GM23338 (cell line): Measurements from ENCODE around the gene ZNF488. TPM values are rescaled to one million over a fixed set of nuclear protein-coding genes. Genes with fewer than 3 reads are reported as not detected.

Experiments used
- ATAC-seq: fragments of 200-7000 bp; cut with Tn5 transposase; 3 replicates; pipeline ENCODE4 v1.9.1; 2020
- DNase-seq: peaks from one replicate; pipeline ENCODE4 v3.0.0-alpha.2; 2015; ENCODE audit warnings: low spot score
- H2AFZ ChIP-seq: fragments of 200-600 bp; sonication (generic); 2 replicates; pipeline ENCODE4 v1.8.0; 2016; ENCODE audit warnings: antibody characterized with exemption, mild to moderate bottlenecking, moderate library complexity
- H3F3A ChIP-seq: fragments of 200-600 bp; sonication (generic); replicated peaks from 2 replicates; pipeline ENCODE4 v1.8.0; 2017; ENCODE audit warnings: antibody characterized with exemption, mixed run types, low read depth
- H3K27ac ChIP-seq: fragments of 200-600 bp; sonication (generic); 2 replicates; pipeline ENCODE4 v1.6.1; 2016; ENCODE audit warnings: low read depth
- H3K27me3 ChIP-seq: fragments of 200-600 bp; sonication (generic); 2 replicates; pipeline ENCODE4 v1.8.0; 2016; ENCODE audit warnings: mild to moderate bottlenecking, mixed run types, moderate library complexity; ENCODE audit not compliant: insufficient read depth
- H3K36me3 ChIP-seq: fragments of 200-600 bp; sonication (generic); 2 replicates; pipeline ENCODE4 v1.8.0; 2016; ENCODE audit warnings: mild to moderate bottlenecking; ENCODE audit not compliant: insufficient read depth
- H3K4me1 ChIP-seq: fragments of 200-600 bp; sonication (generic); 2 replicates; pipeline ENCODE4 v1.8.0; 2016; ENCODE audit warnings: mild to moderate bottlenecking, moderate library complexity; ENCODE audit not compliant: insufficient read depth
- H3K4me2 ChIP-seq: fragments of 200-600 bp; sonication (generic); 2 replicates; pipeline ENCODE4 v1.7.1; 2017; ENCODE audit warnings: mixed run types
- H3K4me3 ChIP-seq: fragments of 200-600 bp; sonication (generic); 2 replicates; pipeline ENCODE4 v1.6.1; 2016; ENCODE audit warnings: mixed run types
- H3K79me2 ChIP-seq: fragments of 200-600 bp; sonication (generic); replicated peaks from 2 replicates; pipeline ENCODE4 v1.8.0; 2017; ENCODE audit warnings: mild to moderate bottlenecking; ENCODE audit not compliant: insufficient read depth
- H3K9me2 ChIP-seq: fragments of 200-600 bp; sonication (generic); 2 replicates; pipeline ENCODE4 v1.8.0; 2017; ENCODE audit not compliant: insufficient read depth
- H4K20me1 ChIP-seq: fragments of 200-600 bp; sonication (generic); replicated peaks from 2 replicates; pipeline ENCODE4 v1.8.0; 2017; ENCODE audit warnings: mild to moderate bottlenecking; ENCODE audit not compliant: insufficient read depth
- H3K27ac Mint-ChIP-seq: 2 replicates; pipeline ENCODE4 v1.8.0; 2020; ENCODE audit warnings: inconsistent platforms, mild to moderate bottlenecking, moderate library complexity, mixed read lengths
- H3K27me3 Mint-ChIP-seq: 3 replicates; pipeline ENCODE4 v1.8.0; 2022; ENCODE audit warnings: low read depth, mild to moderate bottlenecking, moderate library complexity, mixed read lengths, inconsistent platforms; ENCODE audit not compliant: insufficient read depth, poor library complexity
- H3K36me3 Mint-ChIP-seq: 3 replicates; pipeline ENCODE4 v1.8.0; 2021; ENCODE audit warnings: low read depth, mild to moderate bottlenecking, inconsistent platforms, moderate library complexity, mixed read lengths
- H3K4me1 Mint-ChIP-seq: 3 replicates; pipeline ENCODE4 v1.8.0; 2020; ENCODE audit warnings: mild to moderate bottlenecking, inconsistent platforms, mixed read lengths
- H3K4me3 Mint-ChIP-seq: 3 replicates; pipeline ENCODE4 v1.8.0; 2021; ENCODE audit warnings: moderate library complexity, mild to moderate bottlenecking, inconsistent platforms, mixed read lengths
- H3K9me3 Mint-ChIP-seq: 3 replicates; pipeline ENCODE4 v1.8.0; 2020; ENCODE audit warnings: moderate library complexity, mild to moderate bottlenecking, inconsistent platforms, mixed read lengths
- CREB1 ChIP-seq: fragments of 250-450 bp; sonication (Bioruptor Pico); IDR thresholded peaks from 2 replicates; pipeline ENCODE4 v1.5.0; 2020; ENCODE audit warnings: low read depth, mild to moderate bottlenecking, moderate library complexity
- CTCF ChIP-seq, 2 experiments: fragments of 200-600 bp in 1 of 2; sonication (generic) in 1 of 2; conservative IDR thresholded peaks; 2 replicates each; pipeline versions ENCODE4 v1.5.1 to v1.6.1; 2016 to 2017; ENCODE audit warnings: antibody characterized with exemption in 2 of 2, low read depth in 2 of 2, mild to moderate bottlenecking in 2 of 2, moderate library complexity in 1 of 2
- ETS1 ChIP-seq: IDR thresholded peaks from 2 replicates; pipeline ENCODE4 v1.6.1; 2016; ENCODE audit warnings: antibody characterized with exemption
- EZH2phosphoT487 ChIP-seq: fragments of 200-600 bp; sonication (generic); IDR thresholded peaks from one replicate; pipeline ENCODE4 v1.8.1; 2018; ENCODE audit warnings: antibody characterized with exemption; ENCODE audit not compliant: unreplicated experiment
- JUNB ChIP-seq: IDR thresholded peaks from one replicate; pipeline ENCODE4 v1.6.1; 2016; ENCODE audit warnings: antibody characterized with exemption; ENCODE audit not compliant: unreplicated experiment
- POLR2AphosphoS5 ChIP-seq: IDR thresholded peaks from 2 replicates; pipeline ENCODE4 v1.6.1; 2016; ENCODE audit warnings: antibody characterized with exemption, low read depth
- REST ChIP-seq: IDR thresholded peaks from one replicate; pipeline ENCODE4 v1.6.1; 2018; ENCODE audit warnings: antibody characterized with exemption; ENCODE audit not compliant: unreplicated experiment
- STAT1 ChIP-seq: IDR thresholded peaks from one replicate; pipeline ENCODE4 v1.6.1; 2016; ENCODE audit warnings: antibody characterized with exemption; ENCODE audit not compliant: unreplicated experiment
- ZNF114 ChIP-seq: fragments of 250-450 bp; sonication (Bioruptor Pico); IDR thresholded peaks from 2 replicates; pipeline ENCODE4 v1.5.0; 2020; ENCODE audit warnings: mild to moderate bottlenecking, moderate library complexity
- ZNF331 ChIP-seq: fragments of 250-450 bp; sonication (Bioruptor Pico); IDR thresholded peaks from 2 replicates; pipeline ENCODE4 v1.5.0; 2020; ENCODE audit warnings: low read depth, mild to moderate bottlenecking, moderate library complexity
- polyA plus RNA-seq: library from polyadenylated mRNA; unstranded; fragments of >200 nt; fragmentation: Nextera tagmentation; extraction: Ambion mirVana; gene quantifications from 2 replicates; pipeline ENCODE4 v1.2.1, GENCODE V29; 2016
- total RNA-seq: library from RNA; depleted of rRNA; stranded (reverse); fragments of >200 nt; shearing (Covaris generic); gene quantifications from 2 replicates; pipeline ENCODE4 v1.2.3, GENCODE V29; 2014

The ZNF488 gene
- total and polyA plus RNA-seq, 2 experiments from 2014 or later = 2.5 to 5.2 TPM

GRCh38 chr10:47323087-47323486 is 61.0 kb downstream of the ZNF488 start (continued):
- TF ChIP-seq REST = no peak
- no peak for TF ChIP-seq ZNF331 (CRISPR knock-in tag)
- TF ChIP-seq ETS1 = no peak
- TF ChIP-seq CTCF (conservative IDR thresholded peaks at IDR 0.05; ENCODE audit: low read depth in 2 of 2) = no peak
- no peak for TF ChIP-seq STAT1

- H3K9me2 ChIP-seq = 0 out of 2 replicates have a peak, but pooled peaks cover 4% of the 10 kb centered on the region
- Mint-ChIP-seq H3K27ac (no peak within 1 kb of the TSS), H3K9me3 (no peaks in the 10 kb centered on the region), H3K4me1 (no peaks in the 10 kb centered on the region), H3K4me3 (no peak within 1 kb of the TSS), H3K36me3 (no peaks in the 10 kb centered on the region), H3K27me3 (peaks cover 1% of the 10 kb centered on the region)
- H3F3A ChIP-seq = no peaks in the 10 kb centered on the region
- ATAC-seq = no peak
- DNase-seq = no peak
- H3K36me3 ChIP-seq = no peaks in the 10 kb centered on the region
- H3K4me2 ChIP-seq = no peak within 1 kb of the TSS
- no peak within 1 kb of the TSS for H3K4me3 ChIP-seq
- no peaks in the 10 kb centered on the region for H3K4me1 ChIP-seq
- no peak within 1 kb of the TSS for H3K27ac ChIP-seq
- no peaks in the 10 kb centered on the region for H4K20me1 ChIP-seq
- no peaks in the 10 kb centered on the region for H3K27me3 ChIP-seq
- H3K79me2 ChIP-seq = no peaks in the 10 kb centered on the region
- H2AFZ ChIP-seq = no peak within 1 kb of the TSS
- TF ChIP-seq CTCF (conservative IDR thresholded peaks at IDR 0.05; ENCODE audit: low read depth in 2 of 2) (no peak), CREB1 (CRISPR knock-in tag) (no peak), JUNB (no peak), ZNF114 (CRISPR knock-in tag) (no peak), STAT1 (no peak), ETS1 (no peak), POLR2AphosphoS5 (no peak), REST (no peak), EZH2phosphoT487 (no peak)
Measured at GRCh38 chr10:47322300-47323061, 61.6 kb downstream of the ZNF488 start, which contains the start of gene GDF2. TSS of gene GDF2 (plus strand) at chr10:47322454. CDS start at chr10:47322669, 215 bp downstream.
